Liver (tissue), 9 donors: ENCODE measurements around the gene ADCY2. TPM values are rescaled to one million over a fixed set of nuclear protein-coding genes. Genes with fewer than 3 reads are reported as not detected.

Source experiments
- DNase-seq: peaks from one replicate; pipeline ENCODE4 v3.0.0-alpha.2; 2017; ENCODE audit warnings: low spot score
- H3K27ac ChIP-seq, 2 donors: one replicate each; pipeline ENCODE4 v1.7.0; 2013; ENCODE audit warnings: inconsistent platforms in 2 of 2, low read length in 2 of 2, control low read depth in 1 of 2, low read depth in 1 of 2, mild to moderate bottlenecking in 1 of 2
- H3K27me3 ChIP-seq, 4 donors: one replicate each; pipeline versions ENCODE4 v1.6.1 to v1.7.0; 2013; ENCODE audit warnings: low read length in 3 of 4, inconsistent platforms in 1 of 4, mild to moderate bottlenecking in 1 of 4, moderate library complexity in 1 of 4; ENCODE audit not compliant: control insufficient read depth in 4 of 4, insufficient read depth in 4 of 4
- H3K36me3 ChIP-seq, 4 donors: one replicate each; pipeline versions ENCODE4 v1.6.1 to v1.7.0; 2013; ENCODE audit warnings: low read length in 3 of 4, mild to moderate bottlenecking in 3 of 4, low read depth in 1 of 4, moderate library complexity in 1 of 4; ENCODE audit not compliant: control insufficient read depth in 4 of 4, insufficient read depth in 3 of 4
- H3K4me1 ChIP-seq, 4 donors: one replicate each; pipeline versions ENCODE4 v1.6.1 to v1.7.0; 2013; ENCODE audit warnings: low read length in 3 of 4, mild to moderate bottlenecking in 3 of 4, moderate library complexity in 1 of 4; ENCODE audit not compliant: control insufficient read depth in 4 of 4, insufficient read depth in 4 of 4
- H3K4me3 ChIP-seq, 3 donors: one replicate each; pipeline versions ENCODE4 v1.6.1 to v1.7.0; 2013; ENCODE audit warnings: low read length in 3 of 3, control low read depth in 1 of 3, low read depth in 1 of 3, mild to moderate bottlenecking in 1 of 3
- H3K9ac ChIP-seq, 2 donors: one replicate each; pipeline ENCODE4 v1.7.0; 2013; ENCODE audit warnings: low read length in 2 of 2, mild to moderate bottlenecking in 2 of 2, moderate library complexity in 2 of 2, control low read depth in 1 of 2, low read depth in 1 of 2
- H3K9me3 ChIP-seq, 4 donors: one replicate each; pipeline versions ENCODE4 v1.6.1 to v1.7.0; 2013; ENCODE audit warnings: low read length in 3 of 4; ENCODE audit not compliant: control insufficient read depth in 4 of 4
- ATF3 ChIP-seq: IDR thresholded peaks from 2 replicates; pipeline ENCODE4 v1.6.1; 2016; ENCODE audit warnings: antibody characterized with exemption
- CTCF ChIP-seq: fragments of 150-350 bp; IDR thresholded peaks from 2 replicates; pipeline ENCODE4 v1.5.1; 2017; ENCODE audit warnings: improper control_type of control experiment, low read depth, low read length; ENCODE audit not compliant: missing input control
- EGR1 ChIP-seq, 2 donors: IDR thresholded peaks; 2 replicates each; pipeline ENCODE4 v1.6.1; 2016 to 2018; ENCODE audit warnings: antibody characterized with exemption in 2 of 2, low read depth in 2 of 2
- FOXA1 ChIP-seq: IDR thresholded peaks from 2 replicates; pipeline ENCODE4 v1.6.1; 2016; ENCODE audit warnings: antibody characterized with exemption
- FOXA2 ChIP-seq: IDR thresholded peaks from 2 replicates; pipeline ENCODE4 v1.6.1; 2016; ENCODE audit warnings: antibody characterized with exemption
- GABPA ChIP-seq, 2 donors: IDR thresholded peaks in 1 of 2; conservative IDR thresholded peaks in 1 of 2; 2 replicates each; pipeline ENCODE4 v1.6.1; 2016; ENCODE audit warnings: antibody characterized with exemption in 2 of 2, mild to moderate bottlenecking in 1 of 2, moderate library complexity in 1 of 2
- HNF4A ChIP-seq, 2 donors: conservative IDR thresholded peaks; 2 replicates each; pipeline ENCODE4 v1.6.1; 2016; ENCODE audit warnings: antibody characterized with exemption in 2 of 2, mild to moderate bottlenecking in 2 of 2
- MAX ChIP-seq: IDR thresholded peaks from 2 replicates; pipeline ENCODE4 v1.6.1; 2016; ENCODE audit warnings: antibody characterized with exemption
- NR2F2 ChIP-seq: IDR thresholded peaks from 2 replicates; pipeline ENCODE4 v1.6.1; 2016; ENCODE audit warnings: antibody characterized with exemption
- RAD21 ChIP-seq, 2 donors: IDR thresholded peaks; 2 replicates each; pipeline ENCODE4 v1.6.1; 2016; ENCODE audit warnings: antibody characterized with exemption in 2 of 2, mild to moderate bottlenecking in 2 of 2
- REST ChIP-seq: IDR thresholded peaks from 2 replicates; pipeline ENCODE4 v1.6.1; 2016; ENCODE audit warnings: antibody characterized with exemption, mild to moderate bottlenecking
- RXRA ChIP-seq, 2 donors: IDR thresholded peaks; 2 replicates each; pipeline ENCODE4 v1.6.1; 2017 to 2018; ENCODE audit warnings: antibody characterized with exemption in 2 of 2, mild to moderate bottlenecking in 1 of 2
- TAF1 ChIP-seq: conservative IDR thresholded peaks from 2 replicates; pipeline ENCODE4 v1.6.1; 2016; ENCODE audit warnings: antibody characterized with exemption, mild to moderate bottlenecking
- YY1 ChIP-seq: IDR thresholded peaks from 2 replicates; pipeline ENCODE4 v1.6.1; 2016; ENCODE audit warnings: antibody characterized with exemption, mild to moderate bottlenecking
- ZBTB33 ChIP-seq: IDR thresholded peaks from 2 replicates; pipeline ENCODE4 v1.6.1; 2016; ENCODE audit warnings: antibody characterized with exemption
- WGBS: extraction: QIAGEN DNeasy Blood & Tissue Kit; methylation state at CpG from one replicate; pipeline ENCODE4 v1.1.7; 2013; 5-methylcytosine and 5-hydroxymethylcytosine counted together
- polyA plus RNA-seq, 2 donors: library from polyadenylated mRNA; stranded (reverse) in 1 of 2; unstranded in 1 of 2; fragments of 200-250 nt in 1 of 2; fragments of >200 nt in 1 of 2; fragmentation: Nextera tagmentation in 1 of 2; extraction: Ambion mirVana in 1 of 2; gene quantifications; one replicate each; pipeline versions ENCODE4 v1.2.1 to v1.2.3, GENCODE V29; 2013 to 2015
- total RNA-seq, 2 donors: library from RNA; depleted of rRNA; stranded (reverse); fragments of >200 nt; gene quantifications; one replicate each; pipeline ENCODE4 v1.2.3, GENCODE V29; 2014
- donor health status: healthy.
- donor health status: healthy.
- donor health status: healthy.
- donor health status: healthy.
- donor health status: healthy.

Gene ADCY2
- total and polyA plus RNA-seq, 4 donors: not detected

GRCh38 chr5:7638456-7638855 lies 242.5 kb downstream of the ADCY2 start:
- no peak for TF ChIP-seq HNF4A (conservative IDR thresholded peaks at IDR 0.05)
- no peak for TF ChIP-seq FOXA1
- TF ChIP-seq MAX: no peak
- H3K36me3 ChIP-seq: no peaks in the 10 kb centered on the region
- no peak overlapping the region for H3K27ac ChIP-seq
- H3K4me3 ChIP-seq: no peak overlapping the region
- 72% methylated on average over 4 of the region's 4 CpGs for WGBS
- no peak for DNase-seq
- no peaks in the 10 kb centered on the region for H3K9me3 ChIP-seq
- H3K4me1 ChIP-seq: no peaks in the 10 kb centered on the region
- H3K27me3 ChIP-seq: no peaks in the 10 kb centered on the region
- H3K9ac ChIP-seq: no peak overlapping the region

- Histone ChIP-seq H3K27me3 (peaks cover 0 to 2% (median under 1%) of the 10 kb centered on the region in 4 donors), H3K36me3 (no peaks in the 10 kb centered on the region), H3K9ac (no peak overlapping the region), H3K9me3 (no peaks in the 10 kb centered on the region), H3K27ac (no peak overlapping the region), H3K4me1 (no peaks in the 10 kb centered on the region), H3K4me3 (no peak overlapping the region)
- no peak for DNase-seq
- TF ChIP-seq GABPA (IDR thresholded peaks at IDR 0.05 in 1 of 2, conservative IDR thresholded peaks at IDR 0.05 in 1 of 2) (no peak), FOXA1 (no peak), YY1 (no peak), TAF1 (no peak), FOXA2 (no peak), MAX (no peak), HNF4A (conservative IDR thresholded peaks at IDR 0.05) (no peak), RXRA (IDR thresholded peaks at IDR 0.05) (no peak), CTCF (no peak), REST (no peak), ATF3 (no peak), ZBTB33 (no peak), NR2F2 (no peak), EGR1 (IDR thresholded peaks at IDR 0.05; ENCODE audit: low read depth in 2 of 2) (no peak), RAD21 (IDR thresholded peaks at IDR 0.05) (no peak)
Measured at GRCh38 chr5:7642029-7642428, 246.1 kb downstream of the ADCY2 start.
